ENCODE results near the gene RAB28. TPM values are rescaled to one million over a fixed set of nuclear protein-coding genes. Genes with fewer than 3 reads are reported as not detected.

The RAB28 gene
- polyA plus RNA-seq, 1 experiment, result 9.6 TPM

- Histone ChIP-seq H3K4me3 (ENCODE audit: low read depth, low read length) (no peak overlapping the region), H3K36me3 (ENCODE audit: control insufficient read depth, insufficient read depth, low read length) (no peaks in the 10 kb centered on the region), H3K27me3 (ENCODE audit: control insufficient read depth, insufficient read depth, low read length) (no peaks in the 10 kb centered on the region)
- ChIA-PET POLR2A (no interaction called here), CTCF (no interaction called here)
- DNase-seq (ENCODE audit: low read depth), result no peak
- TF ChIP-seq CTCF (IDR thresholded peaks at IDR 0.05; ENCODE audit: insufficient read depth, low read depth, low read length), result no peak
Observed at GRCh38 chr4:13340672-13341071, 143.5 kb downstream of the RAB28 start.

GRCh38 chr4:13331827-13332226, 152.3 kb downstream of the RAB28 start:
- ChIA-PET CTCF (no interaction called here), POLR2A (no interaction called here)
- DNase-seq (ENCODE audit: low read depth), result no peak
- Histone ChIP-seq H3K4me3 (ENCODE audit: low read depth, low read length) (no peak overlapping the region), H3K27me3 (ENCODE audit: control insufficient read depth, insufficient read depth, low read length) (no peaks in the 10 kb centered on the region), H3K36me3 (ENCODE audit: control insufficient read depth, insufficient read depth, low read length) (no peaks in the 10 kb centered on the region)
- no peak for TF ChIP-seq CTCF (IDR thresholded peaks at IDR 0.05; ENCODE audit: insufficient read depth, low read depth, low read length)

GRCh38 chr4:13329963-13330362, 154.2 kb downstream of the RAB28 start:
- Histone ChIP-seq H3K36me3 (ENCODE audit: control insufficient read depth, insufficient read depth, low read length) (no peaks in the 10 kb centered on the region), H3K27me3 (ENCODE audit: control insufficient read depth, insufficient read depth, low read length) (no peaks in the 10 kb centered on the region), H3K4me3 (ENCODE audit: low read depth, low read length) (no peak overlapping the region)
- CTCF ChIA-PET, result no interaction called here
- DNase-seq (ENCODE audit: low read depth), result no peak
- TF ChIP-seq CTCF (IDR thresholded peaks at IDR 0.05; ENCODE audit: insufficient read depth, low read depth, low read length), result no peak
- POLR2A ChIA-PET, result no interaction called here

- ChIA-PET CTCF (no interaction called here), POLR2A (no interaction called here)
- Histone ChIP-seq H3K4me3 (ENCODE audit: low read depth, low read length) (no peak overlapping the region), H3K36me3 (ENCODE audit: control insufficient read depth, insufficient read depth, low read length) (no peaks in the 10 kb centered on the region), H3K27me3 (ENCODE audit: control insufficient read depth, insufficient read depth, low read length) (no peaks in the 10 kb centered on the region)
- TF ChIP-seq CTCF (IDR thresholded peaks at IDR 0.05; ENCODE audit: insufficient read depth, low read depth, low read length), result no peak
- no peak for DNase-seq (ENCODE audit: low read depth)
Observed at GRCh38 chr4:13329340-13329850, 154.7 kb downstream of the RAB28 start.

GRCh38 chr4:13328591-13328990, 155.5 kb downstream of the RAB28 start:
- Histone ChIP-seq H3K36me3 (ENCODE audit: control insufficient read depth, insufficient read depth, low read length) (no peaks in the 10 kb centered on the region), H3K27me3 (ENCODE audit: control insufficient read depth, insufficient read depth, low read length) (no peaks in the 10 kb centered on the region), H3K4me3 (ENCODE audit: low read depth, low read length) (no peak overlapping the region)
- POLR2A ChIA-PET, result no interaction called here
- no peak for TF ChIP-seq CTCF (IDR thresholded peaks at IDR 0.05; ENCODE audit: insufficient read depth, low read depth, low read length)
- CTCF ChIA-PET, result no interaction called here
- no peak for DNase-seq (ENCODE audit: low read depth)

All from BJ (cell line).